Stimulated activated CD8-positive, alpha-beta memory T cell treated with anti-CD3 and anti-CD28 coated beads, Interleukin-4, amount 100 ng/mL, for 24 hours (primary cell): ENCODE data around the gene EEFSEC.

Experiments used
- DNase-seq: peaks from one replicate; pipeline ENCODE4 v3.0.0-alpha.2; 2020; ENCODE audit warnings: low read depth

Gene EEFSEC

DNA sequence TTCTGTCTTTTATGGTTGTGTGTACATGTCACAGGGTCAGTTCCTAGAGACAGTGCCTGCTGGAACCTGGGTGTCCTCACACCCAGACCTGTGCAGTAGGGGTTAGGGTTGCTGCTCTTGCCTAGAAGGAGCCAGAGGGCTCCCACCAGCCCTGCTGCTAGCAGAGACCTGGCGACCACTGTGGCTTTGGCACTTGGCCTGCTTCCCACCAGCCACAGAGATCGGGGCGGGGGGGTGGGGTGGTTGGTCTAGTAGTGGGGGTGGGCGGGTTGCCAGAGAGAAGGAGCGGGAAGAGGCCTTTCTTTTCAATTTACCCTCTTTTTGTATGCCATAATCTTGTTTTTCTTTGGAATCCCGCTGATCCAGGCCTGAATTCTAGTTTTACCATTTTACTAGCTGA lies 29.4 kb downstream of the EEFSEC start:
- no peak for DNase-seq

DNA sequence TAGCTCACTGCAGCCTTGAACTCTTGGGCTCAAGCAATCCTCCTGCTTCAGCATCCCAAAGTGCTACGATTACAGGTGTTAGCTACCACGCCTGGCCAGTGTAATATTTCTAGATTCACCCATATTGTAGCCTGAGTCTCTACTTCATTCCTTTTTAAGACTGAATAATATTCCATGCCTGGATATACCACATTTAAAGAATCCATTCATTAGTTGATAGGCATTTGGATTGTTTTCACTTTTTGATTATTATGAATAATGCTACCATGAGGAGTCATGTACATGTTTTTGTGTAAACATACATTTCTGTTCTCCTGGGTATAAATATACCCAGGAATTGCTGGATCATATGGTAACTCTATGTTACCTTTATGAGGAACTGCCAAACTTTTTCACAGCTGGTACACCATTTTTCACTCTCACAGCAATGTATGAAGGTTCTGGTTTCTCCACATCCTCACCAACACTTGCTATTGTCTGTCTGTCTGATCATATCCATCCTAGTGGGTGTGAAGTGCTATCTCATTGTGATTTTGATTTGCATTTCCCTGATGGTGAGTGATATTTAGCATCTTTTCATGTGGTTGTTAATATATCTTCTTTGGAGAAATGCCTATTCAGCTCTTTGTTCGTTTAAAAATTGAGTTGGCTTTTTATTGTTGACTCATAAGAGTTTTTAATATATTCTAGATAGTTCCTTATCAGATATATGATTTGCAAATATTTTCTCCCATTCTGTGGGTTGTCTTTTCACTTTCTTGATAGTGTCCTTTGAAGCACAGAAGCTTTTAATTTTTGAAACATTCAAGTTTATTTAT lies 32.6 kb downstream of the EEFSEC start:
- no peak for DNase-seq

DNA sequence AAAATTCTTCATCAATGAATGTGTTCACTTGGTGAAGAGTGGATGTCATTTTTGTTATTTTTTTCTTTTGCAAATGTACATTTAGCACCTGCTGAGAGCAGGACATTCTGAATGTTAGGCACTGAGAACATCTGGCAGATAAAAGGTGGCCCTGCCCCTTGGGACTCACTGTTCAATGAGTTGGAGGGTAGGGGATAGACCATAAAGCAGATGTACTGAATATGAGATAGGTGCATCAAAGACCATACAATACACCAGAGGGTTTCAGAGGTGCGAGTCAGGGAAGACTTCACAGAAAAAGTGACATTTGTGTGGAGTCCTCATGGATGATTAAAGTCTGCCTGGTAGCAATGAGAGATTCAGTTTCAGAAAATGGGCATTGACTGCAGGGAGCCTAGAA lies 34.2 kb downstream of the EEFSEC start:
- DNase-seq = no peak

DNA sequence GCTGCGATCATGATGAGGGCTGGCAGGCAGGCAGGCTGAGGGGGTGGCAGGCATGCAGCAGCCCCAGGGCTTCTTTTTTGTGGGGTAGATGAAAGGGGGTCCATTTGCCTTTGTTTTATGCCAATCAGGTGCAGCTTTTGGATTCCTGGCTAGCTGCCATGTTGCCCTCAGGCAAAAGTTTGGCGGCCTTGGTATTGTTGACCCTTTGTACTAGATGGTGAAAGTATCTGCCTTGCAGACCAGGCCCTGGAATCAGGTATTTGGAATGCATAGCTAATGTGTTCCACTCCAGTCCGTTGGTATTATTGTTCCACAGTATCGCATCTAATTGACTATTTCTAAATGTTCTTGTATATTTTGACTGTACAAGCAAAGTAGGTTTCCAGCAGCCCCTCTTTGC lies 35.0 kb downstream of the EEFSEC start:
- DNase-seq = no peak

DNA sequence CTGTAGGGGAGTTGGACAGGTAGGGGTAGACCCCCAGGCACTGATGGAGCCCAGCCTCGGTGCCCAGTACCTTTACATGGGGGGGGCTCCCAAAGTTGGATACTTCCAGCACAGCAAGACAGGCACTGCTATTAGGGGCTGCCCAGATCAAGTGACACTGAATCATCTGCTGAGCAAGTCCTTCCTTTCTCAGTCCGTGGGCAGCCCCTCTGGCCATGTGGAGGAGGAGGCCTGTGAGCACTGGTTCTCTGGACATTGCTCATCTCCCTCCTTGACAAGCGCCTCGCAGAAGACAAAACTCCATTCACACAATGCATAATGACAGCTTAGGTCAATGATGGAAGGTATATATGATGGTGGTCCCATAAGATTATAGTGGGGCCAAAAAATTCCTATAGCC lies 35.7 kb downstream of the EEFSEC start:
- no peak for DNase-seq

DNA sequence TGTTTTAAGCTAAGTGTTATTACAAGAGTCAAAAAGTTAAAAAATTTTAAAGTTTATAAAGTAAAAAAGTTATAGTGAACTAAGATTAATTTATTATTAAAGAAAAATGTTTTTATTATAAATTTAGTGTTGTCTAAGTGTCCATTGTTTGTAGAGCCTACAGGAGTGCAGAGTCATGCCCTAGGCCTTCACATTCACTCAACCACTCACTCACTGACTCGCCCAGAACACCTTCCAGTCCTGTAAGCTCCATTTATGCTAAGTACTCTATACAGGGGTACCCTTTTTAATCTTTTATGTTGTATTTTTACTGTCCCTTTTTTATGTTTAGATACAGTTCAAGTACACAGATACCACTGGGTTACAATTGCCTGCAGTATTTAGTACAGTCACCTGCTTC lies 37.2 kb downstream of the EEFSEC start:
- no peak for DNase-seq

DNA sequence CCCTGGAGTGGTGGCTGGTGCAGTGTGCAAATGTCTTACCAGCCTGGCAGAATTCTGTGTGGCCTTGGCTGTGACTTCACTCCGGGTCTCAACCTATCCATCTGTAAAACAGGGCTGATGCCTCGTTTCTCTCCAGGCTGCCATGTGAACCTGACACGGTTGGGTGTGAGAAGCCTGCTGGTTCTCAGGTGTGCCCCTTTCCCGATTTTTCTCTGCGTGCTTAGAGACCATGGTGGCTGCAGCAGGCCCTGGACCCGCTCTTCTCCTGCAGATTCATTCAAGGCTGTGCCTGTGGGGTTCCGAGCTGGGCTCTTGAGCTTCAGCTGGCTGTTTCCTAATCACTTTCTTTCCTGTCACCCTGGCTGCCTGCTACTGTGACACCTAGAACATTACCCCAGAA lies 38.9 kb downstream of the EEFSEC start:
- DNase-seq = no peak

DNA sequence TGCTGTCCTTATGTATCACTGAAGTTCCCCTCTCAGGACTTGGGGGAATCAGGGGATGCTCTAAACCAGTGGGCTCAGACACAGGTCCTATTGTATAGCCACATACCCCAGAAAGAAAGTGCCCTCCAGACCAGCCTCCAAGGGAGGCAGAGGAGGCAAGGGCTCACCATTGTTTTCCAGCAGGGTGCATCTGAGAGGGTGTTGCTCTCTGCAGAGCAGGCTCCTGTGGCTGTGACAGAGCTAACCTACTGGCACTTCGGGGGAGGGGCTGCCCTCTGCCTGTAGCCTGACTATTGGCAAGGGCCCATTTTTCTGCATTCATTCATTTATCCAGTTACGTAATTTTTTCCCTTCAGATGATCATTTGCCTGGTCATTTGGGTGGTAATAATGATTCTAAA lies 39.9 kb downstream of the EEFSEC start:
- DNase-seq = no peak

DNA sequence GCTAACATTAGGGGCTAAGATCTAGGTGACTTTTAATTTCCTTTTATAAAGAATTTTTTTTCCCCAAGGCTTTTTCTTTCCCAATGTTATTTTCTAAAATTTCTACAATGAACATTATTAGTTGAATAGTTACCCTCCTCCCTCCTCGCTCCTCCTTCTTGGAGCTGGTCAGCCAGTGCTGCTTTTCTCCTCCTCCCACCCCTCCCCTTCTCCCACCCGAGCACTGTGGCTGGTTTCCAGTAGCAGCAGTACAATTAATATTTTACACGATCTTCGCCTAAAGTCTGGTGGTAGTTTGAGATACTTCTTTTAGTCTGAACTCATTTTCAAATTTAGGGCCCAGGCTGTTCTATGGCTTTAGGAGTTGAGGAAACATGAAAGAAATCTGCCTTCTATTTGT lies 41.6 kb downstream of the EEFSEC start:
- no peak for DNase-seq

DNA sequence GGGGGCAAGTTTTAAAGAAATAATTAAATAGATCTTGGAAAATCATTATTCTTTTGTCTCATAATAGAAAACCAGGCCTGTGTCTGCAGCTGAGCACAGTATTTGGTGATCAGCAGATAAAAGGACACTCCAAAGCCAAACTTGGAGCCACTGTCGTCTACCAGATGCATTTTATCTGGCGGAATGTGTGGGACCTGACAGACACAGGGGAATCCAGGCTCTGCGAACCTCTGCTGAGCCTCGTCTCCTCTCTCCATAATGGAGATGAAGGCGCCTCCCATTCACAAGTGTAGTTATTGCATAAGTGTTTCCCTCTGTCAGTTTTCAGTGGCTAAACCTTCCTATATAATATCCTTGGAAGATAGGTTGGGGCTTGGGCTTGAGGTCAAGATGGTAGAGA lies 42.1 kb downstream of the EEFSEC start:
- no peak for DNase-seq

DNA sequence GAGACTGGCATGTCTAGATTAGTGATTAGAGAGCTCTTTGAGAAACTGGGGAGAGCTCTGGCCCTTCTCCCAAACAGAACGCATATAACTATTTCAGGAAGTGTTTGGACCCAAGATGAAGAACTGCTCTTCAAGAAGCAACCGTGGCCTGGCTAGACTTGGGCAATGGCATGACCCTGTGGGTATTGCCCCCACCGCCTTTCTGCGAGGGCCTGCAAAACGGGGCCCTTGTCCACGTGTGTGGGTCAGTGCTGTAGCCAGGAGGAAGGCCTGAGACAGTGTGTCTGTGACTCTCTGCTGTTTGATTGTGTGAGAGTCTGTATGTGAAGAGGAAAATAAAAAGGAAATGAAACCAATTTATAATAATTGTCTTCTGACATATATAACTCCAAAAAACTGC lies 42.5 kb downstream of the EEFSEC start:
- DNase-seq = no peak

DNA sequence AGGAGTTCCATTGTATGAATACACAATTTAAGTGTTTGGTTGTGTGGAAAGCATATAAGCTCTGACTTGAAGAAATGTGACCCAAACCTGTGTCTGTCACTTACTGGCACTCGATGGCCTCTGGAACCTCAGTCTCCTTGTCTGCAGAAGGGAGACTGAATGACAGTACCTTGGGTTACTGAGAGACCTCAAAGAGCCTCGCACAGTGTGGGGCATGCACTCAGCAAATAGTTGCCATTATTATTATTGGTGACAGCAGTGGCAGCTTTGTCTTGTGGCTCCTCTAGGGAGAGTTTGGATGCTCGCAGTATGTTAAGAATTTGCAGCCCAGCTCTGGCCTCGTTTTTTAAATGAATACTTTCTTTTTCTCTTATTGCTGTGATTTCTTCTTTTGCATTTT lies 43.4 kb downstream of the EEFSEC start:
- DNase-seq = no peak

DNA sequence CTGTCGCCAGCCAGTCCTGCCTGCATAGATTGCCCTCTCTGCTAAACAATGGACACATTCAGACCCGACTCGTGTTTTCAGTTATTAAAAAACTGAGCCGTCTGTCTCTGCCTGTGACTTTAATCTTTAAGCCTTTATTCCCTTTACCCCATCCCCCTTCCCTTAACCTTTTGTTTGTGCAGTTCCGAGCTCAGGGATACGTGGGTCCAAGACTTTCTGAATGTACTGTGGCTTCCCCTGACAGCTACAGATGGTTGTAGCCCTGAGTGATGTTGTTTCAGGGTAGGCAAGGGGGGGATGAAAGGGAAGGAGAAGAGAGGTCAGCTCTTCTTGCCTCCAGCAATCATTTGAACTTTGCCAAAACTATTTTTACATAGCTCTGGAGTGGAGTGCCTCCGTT lies 44.6 kb downstream of the EEFSEC start:
- DNase-seq = no peak

DNA sequence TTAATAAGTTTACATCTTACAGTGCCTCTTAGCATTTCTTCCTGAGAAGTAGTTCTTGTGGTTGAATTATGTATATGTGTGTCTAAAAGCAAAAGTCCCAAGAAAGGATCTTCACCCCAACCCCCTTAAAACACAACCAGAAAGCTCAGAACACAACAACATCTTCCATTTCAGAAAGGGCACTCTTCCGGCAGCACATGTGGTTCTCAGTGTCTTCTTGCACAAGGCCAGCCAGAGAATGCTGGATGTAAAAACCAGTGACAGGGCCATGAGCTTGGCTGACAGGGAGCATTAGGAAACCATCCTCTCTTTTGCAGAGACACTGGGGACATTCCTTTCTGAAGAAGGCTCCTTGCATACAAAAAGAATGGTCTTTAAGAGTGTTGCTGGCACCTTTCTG lies 45.0 kb downstream of the EEFSEC start:
- no peak for DNase-seq

DNA sequence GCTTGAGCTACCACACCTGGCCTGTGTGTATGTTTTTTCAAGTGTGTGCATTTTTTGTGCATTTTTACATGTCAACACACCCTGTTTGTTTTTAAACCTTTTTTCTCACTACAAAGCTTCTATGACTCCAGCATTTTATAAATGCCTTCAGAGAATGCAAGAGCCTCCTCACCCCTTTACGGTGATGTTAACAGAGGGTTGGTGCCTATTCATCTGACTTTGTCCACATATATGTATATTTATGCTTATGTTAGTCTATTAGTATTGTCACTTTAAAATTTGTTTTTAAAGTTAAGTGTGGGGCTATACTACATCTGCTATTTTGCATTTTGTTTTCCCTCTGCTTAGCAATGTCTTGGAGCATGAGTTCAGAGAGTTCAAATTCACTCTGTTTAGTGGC lies 45.8 kb downstream of the EEFSEC start:
- no peak for DNase-seq

DNA sequence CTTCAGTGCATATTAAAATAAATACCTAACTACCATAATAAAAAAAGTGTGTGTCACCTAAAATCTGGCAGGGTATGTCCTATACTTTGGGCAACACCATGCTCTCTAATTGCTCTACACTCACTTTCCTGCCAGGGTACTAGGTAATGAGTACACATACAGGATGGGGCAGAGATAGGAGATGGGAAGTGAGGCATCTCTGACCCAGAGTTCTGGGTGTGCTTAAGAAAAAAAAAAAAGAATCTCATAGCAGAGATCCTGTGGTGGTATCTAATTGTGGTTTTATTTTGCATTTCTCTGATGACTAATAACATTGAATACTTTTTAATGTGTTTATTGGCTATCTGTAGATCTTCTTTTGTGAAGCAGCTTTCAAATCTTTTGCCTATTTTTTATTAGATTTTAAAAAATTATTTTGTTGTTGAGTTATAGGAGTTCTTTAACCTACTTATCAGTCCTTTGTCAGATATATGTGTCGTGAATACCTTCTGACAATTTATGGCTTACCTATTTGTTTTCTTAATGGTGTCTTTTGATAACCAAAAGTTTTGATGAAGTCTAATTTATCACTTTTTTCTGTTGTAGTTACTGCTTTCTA lies 48.0 kb downstream of the EEFSEC start:
- no peak for DNase-seq

DNA sequence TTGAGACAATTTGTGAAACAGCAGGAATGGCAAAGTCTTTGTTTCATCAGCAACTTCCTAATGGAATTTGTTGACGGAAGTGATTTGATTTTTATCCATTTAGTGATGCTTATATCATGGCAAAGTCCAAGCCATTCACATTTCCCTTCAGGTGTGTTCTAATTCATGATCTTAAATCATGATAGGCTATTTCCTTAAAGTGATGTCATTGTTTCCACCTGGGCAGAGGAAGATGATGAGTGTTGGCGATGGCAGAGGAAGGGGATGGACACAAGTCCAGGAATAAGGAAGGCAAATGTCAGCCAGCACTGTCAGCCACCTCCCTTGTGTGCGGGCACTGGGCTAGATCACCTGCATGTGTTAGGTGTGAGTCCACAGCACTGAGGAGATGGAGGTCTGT lies 49.9 kb downstream of the EEFSEC start:
- DNase-seq = no peak

DNA sequence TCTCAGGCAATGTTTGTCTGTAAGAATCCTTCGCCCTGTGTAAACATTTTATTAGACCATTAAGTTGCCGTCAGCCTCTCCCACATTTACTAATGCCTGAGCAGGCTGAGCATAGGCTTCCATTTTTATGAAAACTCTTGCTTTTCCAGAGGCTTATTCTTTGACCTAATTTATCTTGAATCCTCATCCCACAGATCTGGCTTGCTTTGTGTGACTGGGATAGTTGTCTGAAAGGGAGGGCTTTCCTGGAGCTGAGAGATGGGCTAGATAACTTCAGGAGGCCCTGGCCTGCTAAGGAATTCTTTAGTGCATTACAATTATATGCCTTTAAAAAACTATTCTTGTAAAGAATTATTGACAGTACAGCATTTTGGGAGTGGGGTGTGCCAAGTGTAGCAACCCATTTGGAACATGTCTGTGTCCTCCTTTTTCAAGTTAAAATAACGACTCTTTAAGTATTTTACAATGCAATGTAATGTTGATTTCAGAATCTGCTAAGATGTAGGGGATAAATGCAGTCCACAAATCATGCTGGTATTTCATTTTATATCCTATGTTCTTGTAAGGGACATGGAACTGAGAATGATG lies 52.4 kb downstream of the EEFSEC start:
- no peak for DNase-seq

DNA sequence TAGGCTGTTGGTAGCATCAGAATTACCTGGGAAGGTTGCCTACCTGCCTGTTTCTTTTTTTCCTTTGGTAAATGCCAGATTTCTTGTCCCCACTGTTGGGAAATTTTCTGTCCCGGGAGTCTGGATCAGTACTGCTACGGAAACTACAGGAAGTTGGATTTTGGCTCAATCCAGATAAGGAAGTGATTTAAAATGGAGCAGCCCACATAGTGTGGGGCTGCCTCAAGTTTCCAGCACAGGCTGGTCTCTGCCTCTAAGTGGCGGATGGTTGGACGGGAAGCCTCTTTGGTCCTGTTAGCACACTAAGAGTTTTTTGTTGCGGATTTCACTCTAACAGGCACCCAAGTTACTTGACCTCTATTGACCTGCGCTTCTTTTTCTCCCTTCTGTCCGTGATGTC lies 54.7 kb downstream of the EEFSEC start:
- DNase-seq = no peak

DNA sequence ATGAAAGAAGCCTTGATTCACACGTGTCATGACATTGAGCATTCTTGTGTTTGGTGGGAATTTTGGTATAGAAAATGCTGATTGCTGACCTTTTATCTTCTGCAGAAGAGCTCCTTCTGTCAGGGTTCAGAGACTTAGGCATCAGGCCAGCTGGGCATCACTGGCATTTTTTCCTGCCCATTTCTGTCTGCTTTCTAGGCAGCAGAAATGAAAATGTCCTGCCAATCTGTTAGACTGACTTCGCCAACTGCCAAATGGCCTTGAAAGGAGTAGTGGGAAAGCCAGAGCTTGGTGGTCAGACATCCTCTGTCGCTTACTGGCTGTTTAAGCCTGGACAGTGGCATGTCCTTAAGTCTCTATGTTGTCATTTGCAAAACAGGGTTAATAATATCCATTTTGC lies 57.4 kb downstream of the EEFSEC start:
- no peak for DNase-seq

DNA sequence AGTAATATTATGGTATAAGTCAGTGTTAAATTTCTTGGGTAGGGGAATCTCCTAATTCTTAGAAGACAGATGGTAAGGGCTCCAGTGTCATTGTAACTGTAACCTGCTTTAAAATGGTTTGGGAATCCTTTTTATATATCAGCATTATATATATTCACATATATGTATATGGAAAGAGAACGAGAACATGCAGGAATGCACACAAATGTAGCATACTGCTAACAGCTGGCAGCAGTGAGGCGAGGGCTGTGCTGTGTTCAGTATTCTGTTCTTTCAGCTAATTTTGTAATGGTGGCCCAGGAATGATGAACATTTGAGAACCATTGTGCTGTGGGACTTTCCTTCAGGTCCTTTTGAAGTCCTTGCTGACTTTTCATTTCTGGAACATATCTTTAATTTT lies 60.8 kb downstream of the EEFSEC start:
- no peak for DNase-seq

DNA sequence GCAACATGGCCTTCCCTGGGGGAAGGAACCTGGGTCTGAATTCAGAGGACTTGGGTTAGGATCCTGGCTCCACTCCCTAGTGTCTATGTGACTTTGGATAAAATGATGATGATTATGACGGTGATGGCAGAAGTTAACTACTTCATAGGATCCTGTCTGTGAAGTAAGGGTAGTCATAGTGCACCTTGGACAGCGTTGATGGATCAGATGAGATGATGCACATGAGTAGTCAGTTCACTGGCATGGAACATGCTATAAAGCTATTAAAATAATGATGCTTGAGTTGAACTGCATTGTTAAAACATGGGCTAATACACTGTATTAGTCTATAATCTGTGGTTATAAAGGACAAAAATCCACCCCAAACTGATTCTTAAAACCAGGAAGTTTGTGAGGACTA lies 62.0 kb downstream of the EEFSEC start:
- no peak for DNase-seq

DNA sequence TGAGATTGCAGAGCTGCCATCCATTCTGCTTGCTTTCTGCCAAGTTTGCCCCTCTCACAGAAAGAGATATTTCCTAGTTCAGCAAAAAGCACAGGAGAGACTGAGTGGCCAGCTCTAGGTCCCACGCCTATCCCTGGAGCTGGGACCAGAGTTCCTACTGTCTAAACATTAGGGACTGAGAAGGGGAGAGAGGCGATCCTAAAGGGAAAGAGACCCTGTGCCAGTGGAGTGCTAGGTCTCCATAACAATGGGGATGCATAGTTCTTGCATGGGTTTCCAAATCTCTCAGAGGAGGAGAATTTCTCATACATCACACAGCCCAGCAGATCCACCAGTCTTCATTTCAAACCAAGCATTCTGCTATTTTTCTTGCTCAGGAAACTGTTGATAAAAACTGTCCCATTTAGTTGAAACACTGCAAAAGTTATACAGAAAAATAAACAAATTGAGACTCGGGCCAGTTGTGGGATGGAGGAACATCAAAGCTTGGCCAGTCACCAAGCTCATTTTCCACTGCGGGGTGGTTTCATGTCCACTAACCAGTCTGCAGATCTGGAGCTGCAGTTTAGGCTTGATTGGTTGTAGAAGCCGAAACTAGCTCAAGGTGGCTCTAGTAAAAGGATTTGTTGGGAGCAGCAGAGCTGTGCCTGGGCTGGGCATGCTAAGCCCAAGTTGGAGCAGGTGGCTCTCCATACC lies 62.7 kb downstream of the EEFSEC start:
- no peak for DNase-seq
